ENCODE data around the gene RSAD2.

- TF ChIP-seq, protein P1, sequence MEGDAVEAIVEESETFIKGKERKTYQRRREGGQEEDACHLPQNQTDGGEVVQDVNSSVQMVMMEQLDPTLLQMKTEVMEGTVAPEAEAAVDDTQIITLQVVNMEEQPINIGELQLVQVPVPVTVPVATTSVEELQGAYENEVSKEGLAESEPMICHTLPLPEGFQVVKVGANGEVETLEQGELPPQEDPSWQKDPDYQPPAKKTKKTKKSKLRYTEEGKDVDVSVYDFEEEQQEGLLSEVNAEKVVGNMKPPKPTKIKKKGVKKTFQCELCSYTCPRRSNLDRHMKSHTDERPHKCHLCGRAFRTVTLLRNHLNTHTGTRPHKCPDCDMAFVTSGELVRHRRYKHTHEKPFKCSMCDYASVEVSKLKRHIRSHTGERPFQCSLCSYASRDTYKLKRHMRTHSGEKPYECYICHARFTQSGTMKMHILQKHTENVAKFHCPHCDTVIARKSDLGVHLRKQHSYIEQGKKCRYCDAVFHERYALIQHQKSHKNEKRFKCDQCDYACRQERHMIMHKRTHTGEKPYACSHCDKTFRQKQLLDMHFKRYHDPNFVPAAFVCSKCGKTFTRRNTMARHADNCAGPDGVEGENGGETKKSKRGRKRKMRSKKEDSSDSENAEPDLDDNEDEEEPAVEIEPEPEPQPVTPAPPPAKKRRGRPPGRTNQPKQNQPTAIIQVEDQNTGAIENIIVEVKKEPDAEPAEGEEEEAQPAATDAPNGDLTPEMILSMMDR (IDR thresholded peaks at IDR 0.05): no peak
- no peak for TF ChIP-seq POLR2AphosphoS2 (conservative IDR thresholded peaks at IDR 0.05; ENCODE audit: low read length)
- no peak for TF ChIP-seq POLR2A (IDR thresholded peaks at IDR 0.05; ENCODE audit: low read length)
- TF ChIP-seq EP300 (IDR thresholded peaks at IDR 0.05): no peak
- no peak for TF ChIP-seq CEBPB (IDR thresholded peaks at IDR 0.05)
- no peak for TF ChIP-seq RAD21 (conservative IDR thresholded peaks at IDR 0.05 in 1 of 2, IDR thresholded peaks at IDR 0.05 in 1 of 2)
- no peak for TF ChIP-seq SREBF2 (IDR thresholded peaks at IDR 0.05)
- no peak for TF ChIP-seq FOSB (CRISPR knock-in tag; IDR thresholded peaks at IDR 0.05)
- no peak for TF ChIP-seq KDM1A (IDR thresholded peaks at IDR 0.05; ENCODE audit: low read depth)
- TF ChIP-seq MAFK (IDR thresholded peaks at IDR 0.05; ENCODE audit: partially characterized antibody): no peak
- no peak for TF ChIP-seq REST (IDR thresholded peaks at IDR 0.05)
- no peak for TF ChIP-seq MYC (IDR thresholded peaks at IDR 0.05; ENCODE audit: borderline replicate concordance, low read length)
- no peak for TF ChIP-seq HMGXB4 (CRISPR knock-in tag; IDR thresholded peaks at IDR 0.05; ENCODE audit: borderline replicate concordance)
Observed at GRCh38 chr2:6887751-6888192, 10.2 kb downstream of the RSAD2 start.
